CD4-positive, alpha-beta T cell treated with Interleukin-15 for 4 hours (primary cell): ENCODE measurements around the gene CDK2.
A peak's percentile ranks its signal among the peaks of the same experiment; 100 is the strongest.
"Not testable (repeated sequence)": the region's sequence is repeated elsewhere in the genome, so short reads cannot be mapped to it uniquely, and the experiment has no call there.

Source experiments
- DNase-seq: peaks from one replicate; pipeline ENCODE4 v3.0.0-alpha.2; 2020; ENCODE audit warnings: low spot score

The CDK2 gene

DNA sequence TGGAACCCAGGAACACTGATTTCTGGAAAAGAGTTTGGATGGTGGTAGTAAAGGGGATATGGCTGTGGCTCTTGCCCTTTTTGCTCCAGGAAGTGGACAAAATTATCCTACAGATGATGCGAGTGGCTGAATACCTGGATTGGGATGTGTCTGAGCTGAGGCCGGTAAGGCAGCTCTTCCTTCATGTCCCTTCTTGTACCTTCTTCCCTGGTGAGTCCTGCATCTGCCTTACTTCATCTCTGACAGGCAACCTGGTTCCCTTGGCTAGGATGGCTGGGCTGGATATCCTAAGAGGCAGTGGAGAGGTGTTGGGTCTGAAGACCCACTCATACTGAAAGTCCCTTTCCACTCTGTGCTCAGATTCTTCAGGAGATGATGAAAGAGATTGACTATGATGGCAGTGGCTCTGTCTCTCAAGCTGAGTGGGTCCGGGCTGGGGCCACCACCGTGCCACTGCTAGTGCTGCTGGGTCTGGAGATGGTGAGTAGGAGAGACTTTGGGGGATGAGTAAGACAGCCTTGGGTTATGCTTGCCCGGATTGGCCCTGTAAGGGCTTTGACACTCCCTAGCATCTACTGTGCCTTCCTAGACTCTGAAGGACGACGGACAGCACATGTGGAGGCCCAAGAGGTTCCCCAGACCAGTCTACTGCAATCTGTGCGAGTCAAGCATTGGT is 27.7 kb upstream of the CDK2 start:
- no peak for DNase-seq

DNA sequence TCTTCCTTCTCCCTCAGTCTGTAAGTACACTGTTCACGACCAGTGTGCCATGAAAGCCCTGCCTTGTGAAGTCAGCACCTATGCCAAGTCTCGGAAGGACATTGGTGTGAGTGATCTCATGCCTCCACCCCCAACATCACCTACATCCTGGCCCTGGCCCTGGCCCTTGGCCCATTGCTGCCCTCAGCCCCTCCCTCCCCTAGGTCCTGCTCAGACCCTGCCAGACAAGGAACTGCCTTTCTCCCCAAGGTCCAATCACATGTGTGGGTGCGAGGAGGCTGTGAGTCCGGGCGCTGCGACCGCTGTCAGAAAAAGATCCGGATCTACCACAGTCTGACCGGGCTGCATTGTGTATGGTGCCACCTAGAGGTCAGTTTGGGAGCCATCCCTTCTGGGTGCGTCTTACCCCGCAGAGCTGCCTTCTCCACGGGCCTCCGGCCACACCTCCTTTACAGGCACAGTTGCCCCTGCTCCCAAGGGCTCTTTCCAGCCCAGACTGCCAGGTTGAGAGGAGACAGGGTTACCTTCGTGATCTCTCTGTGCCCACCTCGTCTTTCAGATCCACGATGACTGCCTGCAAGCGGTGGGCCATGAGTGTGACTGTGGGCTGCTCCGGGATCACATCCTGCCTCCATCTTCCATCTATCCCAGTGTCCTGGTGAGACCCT is 26.4 kb upstream of the CDK2 start:
- peak; percentile 89 for DNase-seq

DNA sequence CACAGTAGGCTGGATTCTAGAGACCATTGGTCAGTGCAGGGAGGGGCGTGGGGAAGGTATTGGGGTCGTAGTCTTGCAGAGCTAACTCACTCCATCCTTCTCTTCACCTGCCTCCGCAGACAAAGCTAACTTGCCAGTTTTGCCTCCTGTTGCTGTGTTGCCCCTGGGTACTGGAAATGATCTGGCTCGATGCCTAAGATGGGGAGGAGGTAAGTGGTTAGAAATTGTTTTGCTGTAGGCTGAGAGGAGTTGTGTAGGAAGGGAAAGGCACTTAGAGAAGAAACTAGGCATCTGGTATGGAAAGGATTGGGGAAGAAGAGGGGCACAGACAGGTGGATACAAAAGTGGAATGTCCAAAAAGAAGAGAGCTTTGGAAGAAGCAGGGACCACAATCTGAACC is 24.6 kb upstream of the CDK2 start:
- no peak for DNase-seq

DNA sequence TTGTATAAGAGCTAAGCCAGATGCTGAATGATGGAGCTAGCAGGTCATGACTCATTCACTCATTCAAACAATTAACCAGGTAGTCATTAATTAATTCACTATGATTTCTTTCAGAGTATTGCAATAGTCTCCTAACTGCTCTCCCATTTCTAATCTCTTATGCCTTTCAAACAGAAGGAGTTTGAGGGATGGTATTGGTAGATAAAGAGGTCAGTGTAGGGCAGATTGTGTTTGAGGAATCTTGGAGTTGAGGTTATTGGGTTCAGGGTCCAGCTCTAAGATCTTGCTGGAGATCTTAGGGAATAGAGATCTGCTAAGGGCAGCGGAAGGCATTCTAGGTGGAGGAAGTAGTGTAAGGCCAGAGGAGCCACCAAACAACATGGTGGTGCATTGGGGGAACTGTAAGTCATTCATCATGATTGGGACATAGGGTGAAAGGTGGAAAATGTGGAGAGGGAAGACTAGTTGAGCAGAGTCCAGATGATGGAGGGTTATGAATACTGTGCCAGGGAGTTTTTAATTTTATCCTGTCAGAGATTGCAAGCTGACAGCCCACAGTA is 24.0 kb upstream of the CDK2 start:
- no peak for DNase-seq

DNA sequence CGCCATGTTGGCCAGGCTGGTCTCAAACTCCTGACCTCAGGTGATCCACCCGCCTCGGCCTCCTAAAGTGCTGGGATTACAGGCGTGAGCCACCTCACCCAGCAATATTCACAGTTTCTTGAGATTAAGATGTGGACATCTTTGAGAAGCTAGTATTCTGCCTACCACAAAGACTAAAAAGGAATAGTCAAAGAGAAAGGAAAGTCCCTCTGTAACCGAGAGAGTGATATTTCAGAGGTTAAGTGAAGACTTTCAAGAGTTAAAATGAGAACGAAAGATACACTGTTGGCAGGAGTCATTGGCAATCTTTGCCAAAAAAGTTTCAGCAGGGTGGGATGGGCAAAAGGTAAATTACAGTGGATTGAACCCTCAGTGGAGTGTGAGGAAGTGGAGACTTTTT is 20.1 kb upstream of the CDK2 start:
- no peak for DNase-seq

DNA sequence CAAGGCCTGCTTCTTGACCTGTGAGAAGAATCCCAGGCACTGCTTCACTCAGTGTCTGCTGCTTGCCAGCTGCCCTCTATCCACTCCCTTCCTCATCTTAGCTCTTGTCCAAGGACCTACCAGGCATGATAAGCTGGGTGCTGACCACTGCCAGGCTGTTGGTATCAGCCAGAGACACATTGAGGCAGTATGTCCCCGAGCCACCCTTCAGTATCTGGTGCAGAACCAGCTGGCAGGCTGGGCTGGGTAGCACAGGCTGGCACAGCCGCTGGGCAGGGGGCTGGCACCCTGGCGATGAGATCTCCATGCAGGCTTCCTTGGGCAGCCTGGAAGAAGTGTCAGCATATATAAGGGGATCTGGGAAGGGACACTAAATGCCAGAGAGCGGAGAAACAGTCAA is 11.3 kb upstream of the CDK2 start:
- DNase-seq, result no peak

DNA sequence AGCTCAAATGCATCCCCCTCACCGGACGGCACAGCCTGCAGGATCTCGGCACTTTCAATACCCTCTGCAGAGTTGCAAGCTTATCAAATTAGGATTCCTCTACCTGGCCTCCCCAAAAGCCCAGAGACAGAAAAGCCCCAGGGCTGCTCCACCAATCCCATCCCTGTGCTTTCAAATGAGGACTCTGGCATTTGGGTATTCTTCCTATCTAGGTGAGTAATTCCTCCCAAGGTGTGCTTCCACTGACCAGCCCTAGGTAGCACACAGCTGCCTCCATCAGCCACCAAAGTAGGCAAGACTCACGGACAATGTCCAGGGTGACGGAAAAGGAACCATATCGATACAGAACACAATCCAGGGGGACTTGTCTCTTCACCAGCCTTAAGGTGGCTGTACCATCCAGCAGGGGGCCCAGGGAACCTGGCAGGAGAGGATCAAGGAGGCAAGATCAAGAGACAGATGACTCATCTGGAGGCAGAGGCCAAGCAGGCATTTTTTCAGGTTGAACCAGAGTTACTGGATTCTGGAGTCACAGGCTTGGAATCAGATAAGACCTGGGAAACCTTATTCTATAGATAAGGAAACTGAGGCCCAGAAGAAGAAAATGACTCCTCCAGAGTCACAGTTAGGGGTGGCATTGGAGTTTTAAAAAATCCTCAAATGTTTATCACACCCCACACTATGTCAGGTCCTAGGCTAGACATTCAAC is 10.7 kb upstream of the CDK2 start:
- DNase-seq, result peak; percentile 60

DNA sequence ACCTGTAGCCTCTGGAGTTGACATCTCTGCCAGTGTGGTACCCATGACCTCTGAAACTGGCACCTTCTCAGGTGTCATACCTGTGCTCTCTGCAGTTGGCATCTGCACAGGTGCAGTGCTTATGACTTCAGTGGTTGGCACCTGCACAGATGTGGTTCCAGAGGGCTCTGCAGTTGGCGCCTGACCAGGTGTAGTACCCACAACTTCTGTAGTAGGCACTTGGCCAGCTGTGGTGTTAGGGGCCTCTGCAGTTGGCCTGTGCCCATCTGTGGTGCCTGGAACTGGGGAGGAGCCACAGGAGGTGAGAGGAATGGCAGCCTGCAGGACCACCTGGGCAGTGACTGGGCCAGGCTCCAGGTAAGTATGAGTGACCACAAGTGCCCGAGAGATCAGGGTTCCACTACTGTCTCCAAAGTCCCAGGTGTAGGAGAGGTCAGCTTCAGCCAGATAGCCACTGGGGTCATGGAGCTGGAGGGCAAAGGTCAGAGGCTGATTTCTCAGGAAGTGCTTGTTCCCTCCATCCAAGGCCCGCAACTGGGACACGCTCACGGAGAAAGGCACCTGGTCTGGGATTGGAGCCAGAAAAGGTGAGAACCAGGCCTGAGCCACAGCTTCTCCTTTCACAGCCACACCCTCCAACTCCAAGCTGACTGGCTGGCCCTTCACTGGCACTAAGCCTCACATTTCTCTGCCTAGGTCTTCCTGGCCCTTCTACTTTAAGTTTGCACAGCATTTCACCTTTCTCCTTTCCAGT is 9.3 kb upstream of the CDK2 start:
- DNase-seq, result no peak

DNA sequence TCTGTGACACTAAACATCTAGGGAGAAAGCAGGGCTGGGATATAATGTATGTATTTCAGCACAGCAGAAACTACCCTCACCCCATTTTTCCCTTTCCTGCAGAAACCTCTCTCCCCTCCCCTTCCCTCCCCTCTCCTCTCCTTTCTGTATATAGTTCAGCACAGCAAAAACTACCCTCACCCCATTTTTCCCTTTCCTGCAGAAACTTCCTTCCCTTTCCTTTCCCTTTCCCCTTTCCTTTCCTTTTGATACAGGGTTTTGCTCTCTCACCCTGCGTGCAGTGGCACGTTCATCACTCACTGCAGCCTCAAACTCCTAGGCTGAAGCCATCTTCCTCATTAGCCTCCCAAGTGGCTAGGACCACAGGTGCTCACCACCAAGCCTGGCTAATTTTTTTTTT is 2.9 kb upstream of the CDK2 start:
- no peak for DNase-seq

DNA sequence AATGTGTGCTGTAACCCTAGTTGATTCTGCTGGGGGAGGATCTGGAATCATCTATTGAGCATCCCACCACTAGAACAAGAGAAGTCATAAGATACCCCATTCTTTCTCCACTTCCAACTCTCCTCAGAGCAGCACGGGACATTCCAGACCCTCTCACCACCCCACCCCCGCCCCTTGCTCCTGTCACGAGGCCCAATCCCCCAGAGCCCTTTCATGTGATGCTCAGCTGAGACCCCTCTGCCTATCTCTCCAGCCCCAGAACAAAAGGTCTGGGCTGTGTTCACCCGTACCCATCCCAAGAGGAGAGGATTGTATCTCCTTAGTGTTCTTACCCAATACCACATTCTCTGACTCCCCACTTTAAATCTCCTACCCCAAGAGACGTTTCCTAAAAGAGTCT is 1.4 kb upstream of the CDK2 start:
- no peak for DNase-seq

DNA sequence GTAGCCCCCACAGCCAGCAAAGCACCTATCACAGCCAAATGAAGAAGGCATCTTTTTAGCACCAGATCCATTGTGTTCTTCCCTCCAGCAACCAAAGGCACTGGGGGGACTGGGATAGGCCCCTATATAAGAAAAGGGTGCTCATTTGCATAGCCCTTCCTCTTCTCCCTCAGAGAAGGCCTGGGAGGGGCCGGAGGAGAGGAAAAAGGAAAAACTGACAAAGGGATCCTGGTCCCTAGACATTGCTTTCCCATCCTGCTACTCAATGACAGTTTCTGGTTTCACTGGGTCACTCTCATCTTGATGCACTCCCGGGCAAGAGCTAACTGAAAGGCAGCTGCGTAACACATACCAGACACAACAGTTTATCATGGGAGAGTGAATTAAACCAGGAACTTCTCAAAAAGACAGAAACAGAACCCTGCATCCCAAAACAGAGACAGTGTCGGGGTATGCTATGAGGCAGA is 656 bp upstream of the CDK2 start, which contains the start of gene PMEL:
TSS of gene PMEL (minus strand) at position 102 of the 467 bp plus-strand sequence. CDS start at position 71, 31 bp downstream.
- no peak for DNase-seq

DNA sequence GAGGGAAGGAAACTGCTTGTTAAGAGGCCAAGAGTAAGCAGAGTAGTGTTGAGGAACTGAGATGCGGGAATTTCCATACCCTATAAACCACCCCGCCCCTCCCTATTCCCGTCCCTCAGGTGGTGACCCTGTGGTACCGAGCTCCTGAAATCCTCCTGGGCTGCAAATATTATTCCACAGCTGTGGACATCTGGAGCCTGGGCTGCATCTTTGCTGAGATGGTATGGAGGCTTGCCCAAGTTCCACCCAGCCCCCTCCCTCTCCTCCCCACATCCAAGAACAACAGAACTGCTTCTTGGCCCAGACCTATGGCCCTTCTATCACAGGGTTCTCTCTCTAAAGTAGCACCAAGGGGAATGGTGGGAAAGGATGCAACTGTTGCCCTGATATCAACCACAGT is 2.7 kb downstream of the CDK2 start:
- no peak for DNase-seq

DNA sequence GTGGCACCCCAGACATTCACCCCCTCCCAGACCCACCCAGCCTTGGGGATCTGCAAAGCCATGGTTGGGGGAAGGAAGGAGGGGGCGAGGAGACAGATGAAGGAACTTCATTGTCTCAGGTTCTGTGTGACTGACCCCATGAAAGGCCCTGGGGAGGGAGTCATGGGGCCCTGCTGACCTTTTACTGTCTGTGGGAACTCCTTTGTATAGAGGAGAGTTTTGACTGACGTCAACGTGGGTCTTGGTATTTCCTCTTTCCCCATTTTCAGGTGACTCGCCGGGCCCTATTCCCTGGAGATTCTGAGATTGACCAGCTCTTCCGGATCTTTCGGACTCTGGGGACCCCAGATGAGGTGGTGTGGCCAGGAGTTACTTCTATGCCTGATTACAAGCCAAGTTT is 4.1 kb downstream of the CDK2 start:
- no peak for DNase-seq

DNA sequence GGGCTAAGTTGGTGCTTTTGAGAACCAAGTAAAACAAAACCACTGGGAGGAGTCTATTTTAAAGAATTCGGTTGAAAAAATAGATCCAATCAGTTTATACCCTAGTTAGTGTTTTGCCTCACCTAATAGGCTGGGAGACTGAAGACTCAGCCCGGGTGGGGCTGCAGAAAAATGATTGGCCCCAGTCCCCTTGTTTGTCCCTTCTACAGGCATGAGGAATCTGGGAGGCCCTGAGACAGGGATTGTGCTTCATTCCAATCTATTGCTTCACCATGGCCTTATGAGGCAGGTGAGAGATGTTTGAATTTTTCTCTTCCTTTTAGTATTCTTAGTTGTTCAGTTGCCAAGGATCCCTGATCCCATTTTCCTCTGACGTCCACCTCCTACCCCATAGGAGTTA is 5.4 kb downstream of the CDK2 start:
- DNase-seq, result no peak

DNA sequence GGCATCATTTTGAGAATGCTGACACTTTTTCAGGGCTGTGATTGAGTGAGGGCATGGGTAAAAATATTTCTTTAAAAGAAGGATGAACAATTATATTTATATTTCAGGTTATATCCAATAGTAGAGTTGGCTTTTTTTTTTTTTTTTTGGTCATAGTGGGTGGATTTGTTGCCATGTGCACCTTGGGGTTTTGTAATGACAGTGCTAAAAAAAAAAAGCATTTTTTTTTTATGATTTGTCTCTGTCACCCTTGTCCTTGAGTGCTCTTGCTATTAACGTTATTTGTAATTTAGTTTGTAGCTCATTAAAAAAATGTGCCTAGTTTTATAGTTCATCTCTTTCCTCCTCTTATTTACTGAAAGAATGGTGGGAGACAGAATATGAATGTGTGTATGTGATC is 5.8 kb downstream of the CDK2 start:
- DNase-seq, result no peak

DNA sequence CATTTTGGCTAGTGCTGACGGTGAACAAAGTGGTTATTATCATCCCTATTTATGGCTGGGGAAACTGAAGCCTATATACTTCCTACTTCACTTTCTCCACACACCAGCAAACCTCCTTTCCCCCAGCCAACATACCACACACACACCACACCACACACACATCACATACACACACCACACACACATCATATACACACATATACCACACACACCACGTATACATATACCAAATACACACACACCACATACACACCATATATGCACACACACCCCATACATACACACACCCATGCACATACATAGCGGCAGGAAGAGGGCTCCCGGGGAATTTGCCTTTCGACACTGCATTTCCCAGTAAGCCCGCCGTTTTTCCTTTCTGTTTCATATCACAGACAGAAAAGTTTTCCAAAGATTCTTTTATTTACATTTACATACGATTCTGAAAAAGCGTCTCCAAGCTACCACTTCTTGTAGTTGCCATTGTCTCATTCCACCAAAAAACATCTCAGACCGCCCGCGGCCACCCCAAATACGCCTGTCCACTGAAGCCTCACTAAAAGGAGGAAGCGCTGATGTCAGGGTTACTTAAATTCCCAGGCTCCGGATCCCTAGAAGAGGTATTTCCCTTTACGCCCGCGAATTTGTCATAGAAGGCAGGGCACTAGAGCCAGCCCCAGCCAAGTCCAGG is 6.4 kb downstream of the CDK2 start:
- DNase-seq, result peak; percentile 12

DNA sequence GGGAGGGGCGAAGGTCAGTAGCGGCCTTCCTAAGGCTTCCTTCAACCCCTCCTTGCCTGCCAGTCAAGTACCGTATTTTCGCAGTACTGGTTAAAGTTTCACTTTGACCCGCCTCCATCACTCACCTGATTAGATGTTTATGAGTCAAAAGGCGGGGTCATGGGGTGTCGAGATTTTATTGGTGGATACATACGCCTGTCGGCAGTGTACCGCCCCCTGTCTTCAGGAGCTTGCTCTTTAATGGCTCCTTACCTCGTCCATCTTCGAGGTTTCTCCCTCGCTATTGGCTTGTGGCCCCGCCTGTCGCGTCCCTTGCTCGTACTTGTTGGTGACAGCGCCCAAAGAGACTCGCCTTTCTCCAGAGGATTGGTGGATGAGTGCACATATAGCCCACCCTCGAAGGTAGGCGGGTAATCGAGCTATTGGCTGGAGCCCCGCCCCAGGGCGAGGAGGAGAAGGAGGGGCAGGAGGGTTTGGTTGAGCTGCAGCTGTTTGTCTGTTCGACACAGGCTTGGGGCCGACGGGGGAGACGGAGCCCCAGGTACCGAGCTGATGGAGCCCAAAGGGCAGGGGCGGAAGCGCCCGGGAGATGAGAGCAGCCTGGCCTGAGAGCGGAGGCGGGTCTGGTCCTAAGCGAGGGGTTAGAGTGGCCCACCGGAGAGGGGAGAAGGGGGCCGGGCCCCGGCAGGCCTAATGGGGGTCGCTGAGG is 7.1 kb downstream of the CDK2 start, which contains the start of gene RAB5B:
TSS of gene RAB5B (plus strand) at position 480 of the 709 bp plus-strand sequence. CDS start 12,883 bp downstream, outside the sequence.
- DNase-seq, result peak; percentile 100

DNA sequence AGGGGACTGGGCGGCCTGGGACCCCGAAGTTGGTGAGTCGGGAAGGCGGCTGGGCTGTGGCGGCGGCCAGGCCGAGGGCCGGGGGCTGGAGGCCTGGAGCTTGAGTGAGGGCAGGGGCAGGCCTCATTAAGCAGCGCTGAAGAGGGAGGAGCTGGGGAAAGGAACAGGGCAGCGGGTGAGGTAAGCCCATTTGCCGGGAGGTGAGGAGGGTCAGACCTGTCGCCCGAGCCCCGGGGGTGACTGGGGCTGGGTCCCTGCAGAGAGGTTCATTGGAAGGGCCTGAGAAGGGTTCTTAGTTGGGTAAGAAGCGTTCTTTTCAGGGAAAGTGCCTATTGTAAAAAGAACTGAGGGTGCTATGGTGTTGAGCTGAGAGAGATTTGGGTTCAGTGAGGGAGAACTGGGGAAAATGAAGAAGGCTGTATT is 7.7 kb downstream of the CDK2 start:
- peak; percentile 38 for DNase-seq

DNA sequence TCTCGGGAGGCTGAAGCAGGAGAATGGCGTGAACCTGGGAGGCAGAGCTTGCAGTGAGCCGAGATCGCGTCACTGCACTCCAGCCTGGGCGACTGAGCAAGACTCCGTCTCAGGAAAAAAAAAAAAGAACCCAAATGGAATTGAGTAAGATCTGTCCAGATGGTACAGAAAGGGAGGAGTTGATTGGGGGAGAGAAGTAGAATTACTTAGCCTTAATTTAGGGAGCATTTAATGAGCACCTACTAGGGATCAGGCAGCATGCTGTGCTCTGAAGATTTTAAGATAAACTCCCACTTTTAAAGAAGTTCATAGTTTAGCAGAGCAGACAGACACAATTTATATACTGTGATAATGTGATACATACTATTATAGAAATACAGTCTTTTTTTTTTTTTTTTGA is 11.8 kb downstream of the CDK2 start:
- no peak for DNase-seq

DNA sequence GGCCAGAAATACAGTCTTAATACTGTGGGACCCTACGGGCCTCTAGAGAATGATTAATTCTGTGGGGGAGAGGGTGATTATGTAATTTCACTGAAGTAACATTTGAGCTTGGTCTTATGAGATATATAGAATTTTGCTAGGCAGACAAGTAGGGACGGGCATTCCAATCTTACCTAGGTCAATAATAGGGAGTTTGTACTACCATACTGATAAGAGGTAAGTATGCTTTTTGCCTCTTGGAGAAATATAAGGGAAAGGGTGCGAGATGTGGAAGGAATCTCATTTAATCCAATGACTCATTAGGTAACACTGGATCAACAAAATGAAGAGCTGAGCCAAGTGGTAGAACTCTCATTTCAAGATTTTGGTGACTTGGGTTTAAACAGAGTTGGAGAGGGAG is 12.4 kb downstream of the CDK2 start:
- DNase-seq, result no peak

DNA sequence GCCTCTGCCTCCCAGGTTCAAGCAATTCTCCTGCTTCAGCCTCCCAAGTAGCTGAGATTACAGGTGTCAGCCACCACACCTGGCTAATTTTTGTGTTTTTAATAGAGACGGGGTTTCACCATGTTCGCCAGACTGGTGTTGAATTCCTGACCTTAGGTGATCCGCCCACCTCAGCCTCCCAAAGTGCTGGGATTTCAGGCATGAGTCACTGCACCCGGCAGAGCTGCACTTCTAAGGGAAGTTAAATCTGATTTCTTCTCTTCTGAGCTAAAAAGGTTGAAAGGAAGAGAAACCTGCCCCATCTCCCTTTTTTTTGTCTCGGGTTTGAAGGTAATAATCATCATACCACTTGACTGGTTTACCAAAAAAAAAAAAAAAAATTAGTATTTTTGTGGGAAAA is 15.3 kb downstream of the CDK2 start:
- not testable (repeated sequence) for DNase-seq
